ENCODE results near the gene PDIA5. TPM values are rescaled to one million over a fixed set of nuclear protein-coding genes. Genes with fewer than 3 reads are reported as not detected.

PDIA5 gene
- total and polyA plus RNA-seq, 3 donors from 2014 or later, result 49.6 to 76.8 (median 76.0) TPM

GRCh38 chr3:123137001-123137400, 70.2 kb downstream of the PDIA5 start:
- Histone ChIP-seq H3K36me3 (ENCODE audit: low read depth, missing control alignments) (no peaks in the 10 kb centered on the region), H3K27ac (no peak overlapping the region), H3K9me3 (no peaks in the 10 kb centered on the region), H3K4me3 (no peak overlapping the region), H3K27me3 (no peaks in the 10 kb centered on the region), H3K4me1 (no peaks in the 10 kb centered on the region)
- 66 to 77% methylated on average over 2 of the region's 2 CpGs for WGBS, 2 donors
- no peak for TF ChIP-seq POLR2A (IDR thresholded peaks at IDR 0.05)
- no peak for TF ChIP-seq CTCF (IDR thresholded peaks at IDR 0.05)
- DNase-seq, result no peak
- intact Hi-C loops (cut with DNase I; ENCODE audit: low total_unique reads), result no loop called here

GRCh38 chr3:123138839-123139444, 72.1 kb downstream of the PDIA5 start:
- intact Hi-C loops (cut with DNase I; ENCODE audit: low total_unique reads), result no loop called here
- Histone ChIP-seq H3K9me3 (no peaks in the 10 kb centered on the region), H3K27ac (no peak overlapping the region), H3K27me3 (no peaks in the 10 kb centered on the region), H3K4me1 (peaks cover 7% of the 10 kb centered on the region), H3K36me3 (ENCODE audit: low read depth, missing control alignments) (no peaks in the 10 kb centered on the region), H3K4me3 (no peak overlapping the region)
- 75% methylated on average over 8 of the region's 8 CpGs for WGBS, 2 donors
- no peak for DNase-seq
- no peak for TF ChIP-seq POLR2A (IDR thresholded peaks at IDR 0.05)
- TF ChIP-seq CTCF (IDR thresholded peaks at IDR 0.05), result no peak

GRCh38 chr3:123139522-123139921, 72.7 kb downstream of the PDIA5 start:
- TF ChIP-seq CTCF (IDR thresholded peaks at IDR 0.05) (no peak), POLR2A (IDR thresholded peaks at IDR 0.05) (no peak)
- intact Hi-C loops (cut with DNase I; ENCODE audit: low total_unique reads), result no loop called here
- Histone ChIP-seq H3K4me1 (peaks cover 11% of the 10 kb centered on the region), H3K4me3 (no peak overlapping the region), H3K36me3 (ENCODE audit: low read depth, missing control alignments) (no peaks in the 10 kb centered on the region), H3K9me3 (no peaks in the 10 kb centered on the region), H3K27ac (no peak overlapping the region), H3K27me3 (no peaks in the 10 kb centered on the region)
- 70 to 78% methylated on average over 5 of the region's 5 CpGs for WGBS, 2 donors
- no peak for DNase-seq

- Histone ChIP-seq H3K36me3 (ENCODE audit: low read depth, missing control alignments) (no peaks in the 10 kb centered on the region), H3K9me3 (no peaks in the 10 kb centered on the region), H3K4me3 (no peak overlapping the region), H3K27ac (no peak overlapping the region), H3K4me1 (peaks cover 12% of the 10 kb centered on the region), H3K27me3 (no peaks in the 10 kb centered on the region)
- 80 to 89% methylated on average over 6 to 9 of the region's 9 CpGs for WGBS, 2 donors
- TF ChIP-seq POLR2A (IDR thresholded peaks at IDR 0.05) (no peak), CTCF (IDR thresholded peaks at IDR 0.05) (no peak)
- intact Hi-C loops (cut with DNase I; ENCODE audit: low total_unique reads), result no loop called here
- DNase-seq, result no peak
These were observed 73.7 kb downstream of the PDIA5 start for GRCh38 chr3:123140550-123140949.

GRCh38 chr3:123141276-123141675, 74.5 kb downstream of the PDIA5 start:
- H3K36me3 ChIP-seq (ENCODE audit: low read depth, missing control alignments), result no peaks in the 10 kb centered on the region
- H3K4me3 ChIP-seq, result no peak overlapping the region
- WGBS, 2 donors, result 96 to 98% methylated on average over 5 of the region's 5 CpGs
- H3K9me3 ChIP-seq, result no peaks in the 10 kb centered on the region
- H3K4me1 ChIP-seq, result peaks cover 12% of the 10 kb centered on the region
- H3K27me3 ChIP-seq, result no peaks in the 10 kb centered on the region
- intact Hi-C loops (cut with DNase I; ENCODE audit: low total_unique reads), result no loop called here
- DNase-seq, result no peak
- no peak overlapping the region for H3K27ac ChIP-seq
- TF ChIP-seq POLR2A (IDR thresholded peaks at IDR 0.05) (no peak), CTCF (IDR thresholded peaks at IDR 0.05) (no peak)

Measured in testis (tissue), 3 donors.